Measurements from ENCODE around the gene ANXA3.
"Not testable (repeated sequence)": the region's sequence is repeated elsewhere in the genome, so short reads cannot be mapped to it uniquely, and the experiment has no call there.

ANXA3 gene

GRCh38 chr4:78543424-78544125, 8.0 kb upstream of the ANXA3 start:
- DNase-seq = no peak

DNA sequence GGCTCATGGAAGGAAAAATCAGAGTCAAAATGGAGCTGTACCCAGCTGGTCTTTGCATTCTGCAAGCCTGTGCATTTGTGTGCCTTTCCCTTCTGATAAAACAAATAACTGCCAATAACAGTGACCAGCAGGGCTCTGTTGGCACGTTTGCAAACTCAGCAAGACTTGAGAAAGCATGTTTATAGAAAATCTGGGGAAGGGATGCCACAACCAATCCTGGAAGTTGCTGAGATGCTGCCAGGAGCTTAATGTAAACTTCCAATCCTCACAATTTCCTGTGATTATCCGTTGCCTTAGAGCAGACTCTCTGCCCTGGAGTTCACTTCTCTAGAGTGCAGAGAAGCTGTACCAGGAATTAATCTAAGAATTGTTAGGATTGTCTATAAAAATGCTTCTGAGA, 6.9 kb upstream of the ANXA3 start:
- no peak for DNase-seq

- no peak for DNase-seq
These were observed 6.0 kb upstream of the ANXA3 start for GRCh38 chr4:78545275-78546246.

DNA sequence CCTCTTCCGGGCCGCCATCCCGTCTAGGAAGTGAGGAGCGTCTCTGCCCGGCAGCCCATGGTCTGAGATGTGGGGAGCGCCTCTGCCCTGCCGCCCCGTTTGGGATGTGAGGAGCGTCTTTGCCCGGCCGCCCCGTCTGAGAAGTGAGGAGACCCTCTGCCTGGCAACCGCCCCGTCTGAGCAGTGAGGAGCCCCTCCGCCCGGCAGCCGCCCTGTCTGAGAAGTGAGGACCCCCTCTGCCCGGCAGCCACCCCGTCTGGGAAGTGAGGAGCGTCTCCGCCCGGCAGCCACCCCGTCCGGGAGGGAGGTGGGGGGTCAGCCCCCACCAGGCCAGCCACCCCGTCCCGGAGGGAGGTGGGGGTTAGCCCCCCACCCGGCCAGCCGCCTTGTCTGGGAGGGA, 3.7 kb upstream of the ANXA3 start:
- not testable (repeated sequence) for DNase-seq

GRCh38 chr4:78548889-78549288, 2.7 kb upstream of the ANXA3 start:
- not testable (repeated sequence) for DNase-seq

DNA sequence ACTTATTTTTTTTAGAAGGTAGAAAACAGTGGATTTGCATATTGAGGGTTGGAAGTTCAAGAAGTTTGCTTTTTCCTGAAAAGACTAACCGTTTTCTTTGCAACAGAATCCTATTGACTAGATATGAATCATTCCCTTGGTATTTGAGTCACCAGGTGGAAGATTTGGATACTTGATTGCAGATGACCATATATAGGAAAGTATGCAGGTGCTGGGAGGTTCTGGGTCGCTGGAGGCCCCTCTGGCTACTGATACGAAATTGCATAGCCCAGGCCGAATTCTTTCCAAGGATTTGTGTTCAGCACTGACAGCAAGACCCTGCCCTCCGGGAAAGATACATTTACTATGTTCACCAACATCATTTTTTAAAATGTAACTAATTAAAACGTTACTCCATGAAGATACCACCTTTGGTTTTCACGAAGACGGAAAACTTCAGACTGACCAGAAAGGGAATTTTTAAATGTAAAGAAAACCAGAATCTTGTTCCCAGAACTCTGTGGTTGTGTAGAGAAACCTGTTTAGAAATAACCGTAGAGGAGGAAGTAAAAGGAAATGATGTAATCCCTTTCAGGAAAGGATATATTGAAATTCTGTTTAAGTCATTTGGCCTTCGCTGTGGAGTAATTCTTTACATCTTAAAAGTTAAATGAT, 946 bp downstream of the ANXA3 start:
- DNase-seq = no peak

GRCh38 chr4:78553043-78553396, 1.4 kb downstream of the ANXA3 start:
- no peak for DNase-seq

- no peak for DNase-seq
These were observed 2.0 kb downstream of the ANXA3 start for GRCh38 chr4:78553529-78554060.

DNA sequence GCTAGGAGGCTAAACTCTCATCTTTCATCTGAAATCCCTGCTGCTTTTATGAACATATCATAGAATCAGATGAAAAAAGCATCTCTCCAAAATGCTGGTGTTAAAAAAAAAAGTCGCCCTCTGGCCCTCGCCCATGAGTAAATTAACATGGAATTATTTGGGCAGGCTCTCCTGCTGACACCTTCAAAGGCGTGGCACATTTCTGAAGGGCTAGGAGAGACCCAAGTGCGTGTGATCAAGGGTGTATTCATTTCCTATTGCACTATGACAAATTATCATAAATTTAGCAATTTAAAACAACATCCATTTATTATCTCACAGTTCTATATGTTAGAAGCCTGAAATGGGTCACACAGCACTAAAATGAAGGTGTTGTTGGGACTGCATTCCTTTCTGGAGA, 5.1 kb downstream of the ANXA3 start:
- no peak for DNase-seq

DNA sequence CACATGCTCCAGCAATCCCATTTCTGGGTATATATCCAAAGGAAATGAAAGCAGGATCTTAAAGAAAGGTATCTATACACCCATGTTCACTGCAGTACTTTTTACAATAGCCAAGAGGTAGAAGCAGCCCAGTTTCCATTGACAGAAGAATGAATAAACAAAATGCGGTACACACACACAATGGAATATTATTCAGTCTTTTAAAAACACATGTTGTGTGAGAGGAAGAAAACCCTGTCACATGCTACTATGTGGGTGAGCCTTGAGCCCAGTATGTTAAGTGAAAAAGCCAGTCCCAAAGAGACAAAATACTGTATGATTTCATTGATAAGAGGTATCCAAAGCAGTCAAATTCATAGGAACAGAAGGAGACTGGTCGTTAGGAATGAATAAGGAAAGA, 6.3 kb downstream of the ANXA3 start:
- DNase-seq = no peak

DNA sequence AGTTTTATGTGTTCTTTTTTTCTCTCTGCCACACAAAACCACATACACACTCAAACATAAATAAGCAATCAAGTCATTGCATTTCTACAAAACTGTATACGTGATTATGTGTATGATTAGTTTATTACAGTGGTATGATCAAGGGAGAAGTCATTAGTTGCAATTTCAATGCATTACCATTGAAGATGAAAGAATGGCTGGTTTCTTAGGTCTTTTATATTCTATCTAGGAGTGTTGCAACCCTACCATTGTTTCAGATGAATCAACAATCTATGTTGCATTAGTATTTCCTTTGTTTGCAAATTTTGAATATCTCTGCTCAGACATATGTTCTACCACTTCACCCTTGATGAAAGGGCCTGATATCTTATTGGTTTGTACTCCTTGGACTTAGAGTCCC, 6.8 kb downstream of the ANXA3 start:
- no peak for DNase-seq

- DNase-seq = no peak
These were observed 8.9 kb downstream of the ANXA3 start for GRCh38 chr4:78560296-78560963.

GRCh38 chr4:78561677-78562076, 10.1 kb downstream of the ANXA3 start:
- no peak for DNase-seq

DNA sequence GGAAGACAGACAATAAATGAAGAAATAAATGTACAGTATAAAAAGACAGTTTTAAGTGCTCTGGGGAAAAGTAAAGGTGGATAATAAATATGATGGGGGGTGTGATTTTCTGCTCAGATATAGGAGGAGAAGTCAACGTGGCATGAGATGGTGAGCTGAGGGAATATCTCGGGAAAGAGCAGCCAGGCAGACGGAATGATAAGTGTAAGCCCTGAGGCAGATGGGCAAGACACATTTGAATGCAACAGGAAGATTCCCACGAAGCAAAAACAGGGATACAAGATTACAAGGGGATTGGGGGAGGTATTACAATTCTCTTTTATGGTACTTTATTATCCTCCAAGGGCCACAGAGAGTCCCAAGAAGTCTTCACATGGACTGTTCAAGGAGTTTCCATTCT, 11.1 kb downstream of the ANXA3 start:
- no peak for DNase-seq

- DNase-seq = no peak
These were observed 14.4 kb downstream of the ANXA3 start for GRCh38 chr4:78565971-78566372.

DNA sequence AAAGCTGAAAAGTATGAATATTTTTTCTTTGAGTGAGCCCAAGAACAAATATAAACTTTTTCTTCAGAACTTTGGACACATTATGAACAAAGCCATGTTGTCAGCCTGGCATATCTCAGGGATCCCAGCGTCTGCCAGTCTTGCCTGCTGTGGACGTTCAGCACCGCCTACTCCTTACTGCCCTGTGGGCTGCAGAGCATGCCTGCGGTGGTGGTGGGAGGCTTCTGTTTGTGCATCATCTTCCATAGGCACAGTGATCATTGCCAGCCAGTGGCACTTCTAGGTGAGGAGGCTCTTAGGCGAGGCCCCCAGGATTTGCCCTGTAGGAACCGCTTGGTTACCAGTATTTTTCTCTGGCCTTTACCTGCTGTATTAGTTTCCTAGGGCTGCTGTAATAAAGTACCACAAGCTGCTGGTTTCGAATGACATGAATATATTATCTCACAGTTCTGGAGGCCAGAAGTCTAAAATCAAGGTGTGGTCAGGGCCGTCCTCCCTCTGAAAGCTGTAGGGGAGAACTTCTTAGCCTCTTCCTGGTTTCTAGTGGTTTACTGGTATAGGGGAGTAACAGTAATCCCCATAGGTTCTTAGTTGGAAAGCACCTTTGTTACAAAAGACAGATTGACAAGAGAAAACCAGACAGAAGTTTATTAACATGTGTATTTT, 15.4 kb downstream of the ANXA3 start:
- no peak for DNase-seq

- DNase-seq = no peak
These were observed 16.0 kb downstream of the ANXA3 start for GRCh38 chr4:78567500-78568060.

- DNase-seq = no peak
These were observed 17.2 kb downstream of the ANXA3 start for GRCh38 chr4:78568640-78569305.

- DNase-seq = no peak
These were observed 17.8 kb downstream of the ANXA3 start for GRCh38 chr4:78569306-78569821.

DNA sequence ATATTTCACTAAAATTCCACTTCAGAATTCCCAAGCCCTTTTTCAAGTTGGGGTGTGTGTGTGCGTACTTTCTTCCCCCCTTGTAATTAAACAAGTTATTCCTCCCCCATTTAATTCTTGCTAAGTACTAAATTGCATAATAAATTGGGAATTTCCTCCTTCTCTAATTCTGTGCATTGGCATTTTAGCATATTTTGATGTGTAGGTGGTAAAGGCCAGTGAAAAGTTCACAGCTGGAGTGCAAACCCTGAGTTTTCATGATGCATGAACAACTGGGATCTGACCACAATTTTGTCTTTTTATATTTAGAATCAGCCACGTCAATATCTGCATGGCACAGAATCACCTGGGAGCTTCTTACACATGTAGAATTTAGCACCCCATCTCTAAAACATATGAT, 18.5 kb downstream of the ANXA3 start:
- DNase-seq = no peak

DNA sequence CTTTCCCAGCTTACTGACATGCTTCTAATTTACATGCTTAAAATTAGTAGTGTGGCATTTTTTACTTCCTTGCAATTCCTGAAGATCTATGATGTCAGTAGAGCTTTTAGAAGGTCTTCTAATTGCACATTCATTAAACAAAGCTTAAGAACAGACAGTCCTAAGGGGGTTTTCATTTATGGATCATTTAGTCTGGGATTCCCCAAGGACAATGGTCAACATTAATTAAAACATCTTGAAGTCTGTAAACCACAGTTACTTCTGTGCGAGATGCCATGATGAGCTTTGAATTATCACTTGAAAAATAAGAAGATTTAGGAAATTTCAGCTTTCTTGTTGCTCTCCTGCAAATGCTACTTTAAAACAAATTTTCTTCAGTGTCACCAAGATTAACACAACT, 20.2 kb downstream of the ANXA3 start:
- DNase-seq = no peak
